Aorta (tissue), 5 donors: ENCODE results near the gene NAIF1. TPM values are rescaled to one million over a fixed set of nuclear protein-coding genes. Genes with fewer than 3 reads are reported as not detected.
"Not testable (repeated sequence)": the region's sequence is repeated elsewhere in the genome, so short reads cannot be mapped to it uniquely, and the experiment has no call there.

Experiments
- ATAC-seq: fragments of 200-7000 bp; cut with Tn5 transposase; one replicate; pipeline ENCODE4 v1.9.1; 2022; ENCODE audit warnings: moderate library complexity; ENCODE audit not compliant: low FRiP score
- DNase-seq, 2 donors: peaks; one replicate each; pipeline ENCODE4 v3.0.0-alpha.2; 2020
- H3K27ac ChIP-seq, 2 donors: one replicate each; pipeline ENCODE4 v1.5.1; 2013; ENCODE audit warnings: low read length in 2 of 2, mild to moderate bottlenecking in 2 of 2, moderate library complexity in 2 of 2, control low read depth in 1 of 2, inconsistent platforms in 1 of 2, low read depth in 1 of 2
- H3K27me3 ChIP-seq, 2 donors: one replicate each; pipeline ENCODE4 v1.6.1; 2013; ENCODE audit warnings: control low read depth in 1 of 2, low read length in 1 of 2, mild to moderate bottlenecking in 1 of 2, moderate library complexity in 1 of 2; ENCODE audit not compliant: insufficient read depth in 2 of 2, control insufficient read depth in 1 of 2
- H3K36me3 ChIP-seq, 2 donors: one replicate each; pipeline ENCODE4 v1.6.1; 2013; ENCODE audit warnings: control low read depth in 1 of 2, low read length in 1 of 2, mild to moderate bottlenecking in 1 of 2; ENCODE audit not compliant: insufficient read depth in 2 of 2, control insufficient read depth in 1 of 2
- H3K4me1 ChIP-seq, 2 donors: one replicate each; pipeline ENCODE4 v1.6.1; 2013; ENCODE audit warnings: low read length in 2 of 2, control low read depth in 1 of 2, mild to moderate bottlenecking in 1 of 2, moderate library complexity in 1 of 2; ENCODE audit not compliant: insufficient read depth in 2 of 2, control insufficient read depth in 1 of 2
- H3K4me3 ChIP-seq, 2 donors: one replicate each; pipeline ENCODE4 v1.5.1; 2013; ENCODE audit warnings: low read length in 2 of 2, control low read depth in 1 of 2, mild to moderate bottlenecking in 1 of 2
- H3K9me3 ChIP-seq: one replicate; pipeline ENCODE4 v1.6.1; 2013; ENCODE audit warnings: mild to moderate bottlenecking, low read length; ENCODE audit not compliant: control insufficient read depth
- whole genome bisulfite sequencing, 2 donors: extraction: QIAGEN DNeasy Blood & Tissue Kit; methylation state at CpG; one replicate each; pipeline ENCODE4 v1.1.7; 2013; 5-methylcytosine and 5-hydroxymethylcytosine counted together
- intact Hi-C, 2 donors: fragments of 100-400 bp; cut with DNase I; formaldehyde crosslinking; loops; one replicate each; pipeline versions ENCODE4 v1.14.2 to v1.15.0; 2022
- polyA plus RNA-seq, 2 donors: library from polyadenylated mRNA; stranded (reverse); fragments of 200-250 nt; gene quantifications; one replicate each; pipeline ENCODE4 v1.2.3, GENCODE V29; 2013
- total RNA-seq, 2 donors: library from RNA; stranded (reverse); fragmentation: NEBNext Ultra II Directional; extraction: Animal tissue kit (Norgen Biotek cat#: 25700); gene quantifications; one replicate each; pipeline ENCODE4 v1.2.1, GENCODE V29; 2021
- donor health status: healthy with polysubstance abuse.
- donor health status: Bipolar disorder and iron deficiency.
- donor health status: DM: no; HTN: no; CAD: no.
- donor health status: DM: no; HTN: no; CAD: no.
- donor health status: DM: yes; HTN: yes; CAD: no.

NAIF1 gene
- total and polyA plus RNA-seq, 4 donors, result 5.4 to 10.4 (median 8.0) TPM

- Histone ChIP-seq H3K9me3 (no peaks in the 10 kb centered on the region), H3K36me3 (no peaks in the 10 kb centered on the region), H3K27me3 (no peaks in the 10 kb centered on the region), H3K4me1 (no peaks in the 10 kb centered on the region), H3K27ac (no peak overlapping the region), H3K4me3 (no peak overlapping the region)
- no peak for DNase-seq
- intact Hi-C loops, result no loop called here
- no peak for ATAC-seq
Observed at GRCh38 chr9:128048663-128049062, 18.5 kb downstream of the NAIF1 start.

GRCh38 chr9:128047231-128047630, 19.9 kb downstream of the NAIF1 start:
- ATAC-seq, result no peak
- H3K4me3 ChIP-seq, result no peak overlapping the region
- DNase-seq, result no peak
- H3K27me3 ChIP-seq, result no peaks in the 10 kb centered on the region
- H3K36me3 ChIP-seq, result no peaks in the 10 kb centered on the region
- no peaks in the 10 kb centered on the region for H3K9me3 ChIP-seq
- WGBS, 2 donors, result 71 to 81% methylated on average over 6 of the region's 6 CpGs
- no peak overlapping the region for H3K27ac ChIP-seq
- intact Hi-C loops, result no loop called here
- H3K4me1 ChIP-seq, result no peaks in the 10 kb centered on the region

- H3K4me3 ChIP-seq, result no peak overlapping the region
- no peak overlapping the region for H3K27ac ChIP-seq
- no peaks in the 10 kb centered on the region for H3K27me3 ChIP-seq
- no peak for ATAC-seq
- H3K4me1 ChIP-seq, result no peaks in the 10 kb centered on the region
- WGBS, 2 donors, result 71 to 73% methylated on average over 1 of the region's 1 CpG
- DNase-seq, result no peak
- intact Hi-C loops, result no loop called here
- H3K9me3 ChIP-seq, result no peaks in the 10 kb centered on the region
- H3K36me3 ChIP-seq, result no peaks in the 10 kb centered on the region
Observed at GRCh38 chr9:128045831-128046230, 21.3 kb downstream of the NAIF1 start.

- H3K27ac ChIP-seq, ATAC-seq, intact Hi-C loops, H3K4me1 ChIP-seq, H3K9me3 ChIP-seq, H3K36me3 ChIP-seq, DNase-seq, H3K27me3 ChIP-seq, H3K4me3 ChIP-seq: not testable (repeated sequence)
- 90 to 91% methylated on average over 6 of the region's 6 CpGs for WGBS, 2 donors
Observed at GRCh38 chr9:128045409-128045808, 21.7 kb downstream of the NAIF1 start.

GRCh38 chr9:128043467-128043868, 23.7 kb downstream of the NAIF1 start:
- Histone ChIP-seq H3K4me1 (no peaks in the 10 kb centered on the region), H3K4me3 (no peak overlapping the region), H3K9me3 (no peaks in the 10 kb centered on the region), H3K36me3 (no peaks in the 10 kb centered on the region), H3K27me3 (no peaks in the 10 kb centered on the region), H3K27ac (no peak overlapping the region)
- WGBS, 2 donors, result 48 to 59% methylated on average over 6 to 7 of the region's 7 CpGs
- intact Hi-C loops, result no loop called here
- ATAC-seq (no peak), DNase-seq (no peak)

GRCh38 chr9:128042043-128042442, 25.1 kb downstream of the NAIF1 start:
- intact Hi-C loops, result no loop called here
- H3K27ac ChIP-seq, result no peak overlapping the region
- DNase-seq (no peak), ATAC-seq (no peak)
- no peaks in the 10 kb centered on the region for H3K27me3 ChIP-seq
- H3K9me3 ChIP-seq, result no peaks in the 10 kb centered on the region
- H3K36me3 ChIP-seq, result no peaks in the 10 kb centered on the region
- 77 to 80% methylated on average over 7 of the region's 7 CpGs for WGBS, 2 donors
- H3K4me1 ChIP-seq, result no peaks in the 10 kb centered on the region
- H3K4me3 ChIP-seq, result no peak overlapping the region

- WGBS, 2 donors, result 88 to 94% methylated on average over 2 of the region's 3 CpGs
- intact Hi-C loops, result not testable (repeated sequence)
Observed at GRCh38 chr9:128040783-128041182, 26.3 kb downstream of the NAIF1 start.

GRCh38 chr9:128036522-128036921, 30.6 kb downstream of the NAIF1 start:
- ATAC-seq, H3K4me3 ChIP-seq, intact Hi-C loops, H3K27me3 ChIP-seq, H3K27ac ChIP-seq, DNase-seq, H3K4me1 ChIP-seq, H3K9me3 ChIP-seq, H3K36me3 ChIP-seq: not testable (repeated sequence)
- 68 to 70% methylated on average over 3 of the region's 3 CpGs for WGBS, 2 donors

More at GRCh38 chr9:128040783-128041182, 26.3 kb downstream of the NAIF1 start:
- DNase-seq, H3K36me3 ChIP-seq, ATAC-seq, H3K27me3 ChIP-seq, H3K4me1 ChIP-seq, H3K9me3 ChIP-seq, H3K27ac ChIP-seq, H3K4me3 ChIP-seq: not testable (repeated sequence)

GRCh38 chr9:128034821-128035652, 32.1 kb downstream of the NAIF1 start:
- intact Hi-C loops, result loop anchor here (1.0 to 2.0 kb wide), 3 partner anchors 82 to 92 kb away; no protein-coding TSS in a partner anchor
- Histone ChIP-seq H3K4me1 (no peaks in the 10 kb centered on the region), H3K27ac (no peak overlapping the region), H3K9me3 (no peaks in the 10 kb centered on the region), H3K27me3 (no peaks in the 10 kb centered on the region), H3K4me3 (no peak overlapping the region), H3K36me3 (no peaks in the 10 kb centered on the region)
- peak; percentile 74 to 80 for DNase-seq
- peak; percentile 96 for ATAC-seq
- WGBS, 2 donors, result 45 to 49% methylated on average over 8 of the region's 8 CpGs
